GM18502 (cell line): ENCODE data around the gene ADGRG3.

Experiments
- ATAC-seq: cut with Tn5 transposase; IDR thresholded peaks from one replicate; pipeline ENCODE4 v1.9.1; 2021; ENCODE audit warnings: mild to moderate bottlenecking; ENCODE audit not compliant: unreplicated experiment, poor library complexity

The ADGRG3 gene

GRCh38 chr16:57677622-57678369 is 9.7 kb downstream of the ADGRG3 start:
- ATAC-seq = no peak

GRCh38 chr16:57679016-57679415 is 10.9 kb downstream of the ADGRG3 start:
- ATAC-seq = no peak

DNA sequence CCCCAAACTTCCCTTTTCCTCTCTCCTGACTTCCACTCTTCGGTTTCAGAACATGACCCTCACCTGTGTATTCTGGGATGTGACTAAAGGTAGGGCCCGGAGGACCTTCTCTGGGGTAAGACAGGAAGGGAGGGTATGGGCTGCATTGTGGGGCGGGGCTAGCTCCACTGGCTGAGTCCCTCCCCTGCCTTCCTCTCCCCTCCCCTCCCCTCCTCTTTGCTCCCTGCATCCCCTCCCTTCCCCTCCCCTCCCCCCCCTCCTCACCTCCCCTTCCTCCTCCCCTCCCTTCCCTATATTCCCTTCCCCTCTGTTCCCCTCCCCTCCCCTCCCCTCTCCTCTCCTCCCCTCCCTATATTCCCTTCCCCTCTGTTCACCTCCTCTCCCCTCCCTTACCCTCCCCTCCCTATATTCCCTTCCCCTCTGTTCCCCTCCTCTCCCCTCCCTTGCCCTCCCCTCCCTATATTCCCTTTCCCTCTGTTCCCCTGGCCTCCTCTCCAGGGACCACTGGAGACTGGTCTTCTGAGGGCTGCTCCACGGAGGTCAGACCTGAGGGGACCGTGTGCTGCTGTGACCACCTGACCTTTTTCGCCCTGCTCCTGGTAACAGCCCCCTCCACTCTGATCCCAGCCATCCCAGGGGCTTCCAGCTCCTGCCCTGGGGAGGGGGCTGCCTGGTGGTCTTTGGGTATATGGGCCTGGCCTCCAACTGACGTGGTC is 11.8 kb downstream of the ADGRG3 start:
- ATAC-seq = no peak

GRCh38 chr16:57680842-57681375 is 12.8 kb downstream of the ADGRG3 start:
- ATAC-seq = no peak

DNA sequence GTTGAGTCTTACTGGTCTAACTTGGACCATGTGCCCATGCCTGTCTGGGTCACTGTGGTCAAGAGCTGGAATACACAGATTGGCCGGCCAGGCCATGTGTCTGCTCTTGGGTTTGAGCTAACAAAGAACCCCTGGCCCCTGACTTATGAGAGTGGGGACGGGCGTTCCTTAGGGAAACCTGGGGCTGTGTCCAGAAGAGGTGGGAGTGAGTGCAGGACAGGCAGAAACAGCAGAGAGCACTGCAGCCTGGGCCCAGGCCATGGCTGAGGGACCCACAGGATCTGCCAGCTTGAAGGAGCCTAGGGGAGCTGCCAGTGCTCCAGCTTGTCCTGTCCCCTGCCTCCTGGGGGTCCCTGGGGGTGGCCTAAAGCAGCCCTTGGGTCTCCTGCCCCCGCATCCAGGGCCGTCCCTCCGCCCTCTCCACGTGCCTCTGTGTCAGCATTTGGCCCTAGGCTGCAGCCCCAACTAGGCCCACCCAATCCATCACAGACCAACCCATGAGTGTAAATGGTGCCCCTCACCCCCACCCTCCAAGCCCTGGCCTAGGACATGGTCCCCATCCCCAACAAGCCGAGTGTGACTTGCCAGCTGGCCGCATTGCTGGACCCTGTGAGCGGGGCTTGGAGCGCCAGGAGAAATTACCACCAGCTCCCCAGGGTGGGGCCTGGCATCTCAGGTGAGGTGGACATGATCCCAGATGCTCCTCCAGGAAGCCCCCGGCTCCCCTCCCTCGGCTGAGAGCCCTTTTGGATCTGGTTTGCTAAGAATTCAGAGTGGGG is 14.0 kb downstream of the ADGRG3 start:
- no peak for ATAC-seq

DNA sequence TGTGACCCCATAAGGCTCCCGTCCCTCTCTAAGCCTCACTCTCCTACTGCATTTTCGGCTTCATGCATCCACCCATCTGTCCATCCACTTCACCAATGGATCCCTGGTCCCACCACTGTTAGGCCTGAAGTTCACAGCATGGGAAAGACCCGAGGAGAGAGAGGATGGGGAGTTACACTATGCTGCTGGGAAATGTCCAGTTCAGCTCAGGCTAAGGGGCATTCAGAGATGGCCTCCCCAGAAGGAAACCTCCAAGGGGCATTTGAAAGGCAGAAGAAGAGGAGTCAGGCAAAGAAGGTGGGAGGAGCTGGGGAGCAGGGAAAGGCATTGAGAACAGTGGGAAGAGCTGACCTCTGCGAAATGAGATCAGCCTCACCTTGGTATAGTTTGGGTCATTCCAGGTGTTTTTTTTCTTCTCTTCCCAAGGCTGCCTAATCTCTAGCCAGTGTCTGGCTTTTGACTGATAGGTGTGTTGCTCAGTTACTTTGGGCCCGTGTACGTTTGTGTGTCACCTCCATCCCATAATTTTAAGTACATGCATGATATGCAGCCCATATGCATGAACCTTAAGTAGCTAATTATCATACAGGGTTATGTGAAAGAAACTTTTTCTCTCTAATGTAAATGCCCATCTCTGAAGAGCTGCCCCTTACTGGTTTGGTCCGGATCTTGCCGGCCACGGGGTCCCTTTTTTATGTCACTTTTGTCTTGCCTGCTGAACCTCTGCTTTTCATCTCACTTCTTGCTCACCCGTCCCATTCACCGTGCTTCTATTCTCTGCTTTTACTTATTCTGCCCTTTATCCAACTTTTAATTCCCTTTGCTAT is 14.9 kb downstream of the ADGRG3 start:
- no peak for ATAC-seq

DNA sequence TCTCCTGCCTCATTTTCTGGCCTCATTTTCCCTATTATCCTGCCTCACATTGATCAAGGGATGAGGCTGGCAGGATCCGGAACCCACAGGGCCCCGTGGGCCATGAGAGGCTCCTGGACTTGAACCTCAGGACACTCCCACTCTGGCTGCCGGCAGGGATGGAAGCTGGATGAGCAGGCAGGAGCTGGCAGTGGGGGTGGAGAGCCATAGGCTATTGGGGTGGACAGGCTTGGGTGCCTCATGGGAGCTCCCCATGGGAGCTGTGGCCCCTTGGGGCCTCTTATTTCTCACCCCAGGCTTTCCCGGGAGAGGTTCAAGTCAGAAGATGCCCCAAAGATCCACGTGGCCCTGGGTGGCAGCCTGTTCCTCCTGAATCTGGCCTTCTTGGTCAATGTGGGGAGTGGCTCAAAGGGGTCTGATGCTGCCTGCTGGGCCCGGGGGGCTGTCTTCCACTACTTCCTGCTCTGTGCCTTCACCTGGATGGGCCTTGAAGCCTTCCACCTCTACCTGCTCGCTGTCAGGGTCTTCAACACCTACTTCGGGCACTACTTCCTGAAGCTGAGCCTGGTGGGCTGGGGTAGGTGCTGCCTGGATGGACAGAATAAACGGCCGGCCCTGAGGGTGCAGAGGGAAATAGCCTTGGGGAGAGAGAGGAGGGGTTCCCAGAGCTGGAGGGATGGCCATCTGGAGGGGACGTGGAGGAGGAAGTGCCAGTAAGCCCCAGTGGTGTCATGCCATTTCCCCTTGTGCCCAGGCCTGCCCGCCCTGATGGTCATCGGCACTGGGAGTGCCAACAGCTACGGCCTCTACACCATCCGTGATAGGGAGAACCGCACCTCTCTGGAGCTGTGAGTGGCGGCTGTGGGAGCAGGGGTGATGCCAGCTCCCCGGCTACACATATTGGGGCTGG is 15.8 kb downstream of the ADGRG3 start:
- ATAC-seq = no peak

GRCh38 chr16:57684626-57685358 is 16.7 kb downstream of the ADGRG3 start:
- ATAC-seq = no peak

DNA sequence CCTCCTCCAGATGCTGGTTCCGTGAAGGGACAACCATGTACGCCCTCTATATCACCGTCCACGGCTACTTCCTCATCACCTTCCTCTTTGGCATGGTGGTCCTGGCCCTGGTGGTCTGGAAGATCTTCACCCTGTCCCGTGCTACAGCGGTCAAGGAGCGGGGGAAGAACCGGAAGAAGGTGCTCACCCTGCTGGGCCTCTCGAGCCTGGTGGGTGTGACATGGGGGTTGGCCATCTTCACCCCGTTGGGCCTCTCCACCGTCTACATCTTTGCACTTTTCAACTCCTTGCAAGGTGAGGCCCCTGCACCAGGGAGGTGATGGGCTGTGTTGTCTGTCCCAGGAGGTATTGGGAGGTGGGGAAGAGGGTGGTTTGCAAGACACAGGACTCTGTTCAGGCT is 17.5 kb downstream of the ADGRG3 start:
- no peak for ATAC-seq

- no peak for ATAC-seq
Measured at GRCh38 chr16:57686577-57686976, 18.5 kb downstream of the ADGRG3 start.

GRCh38 chr16:57687363-57687929 is 19.3 kb downstream of the ADGRG3 start:
- ATAC-seq = no peak

- no peak for ATAC-seq
Measured at GRCh38 chr16:57688487-57688986, 20.4 kb downstream of the ADGRG3 start.

DNA sequence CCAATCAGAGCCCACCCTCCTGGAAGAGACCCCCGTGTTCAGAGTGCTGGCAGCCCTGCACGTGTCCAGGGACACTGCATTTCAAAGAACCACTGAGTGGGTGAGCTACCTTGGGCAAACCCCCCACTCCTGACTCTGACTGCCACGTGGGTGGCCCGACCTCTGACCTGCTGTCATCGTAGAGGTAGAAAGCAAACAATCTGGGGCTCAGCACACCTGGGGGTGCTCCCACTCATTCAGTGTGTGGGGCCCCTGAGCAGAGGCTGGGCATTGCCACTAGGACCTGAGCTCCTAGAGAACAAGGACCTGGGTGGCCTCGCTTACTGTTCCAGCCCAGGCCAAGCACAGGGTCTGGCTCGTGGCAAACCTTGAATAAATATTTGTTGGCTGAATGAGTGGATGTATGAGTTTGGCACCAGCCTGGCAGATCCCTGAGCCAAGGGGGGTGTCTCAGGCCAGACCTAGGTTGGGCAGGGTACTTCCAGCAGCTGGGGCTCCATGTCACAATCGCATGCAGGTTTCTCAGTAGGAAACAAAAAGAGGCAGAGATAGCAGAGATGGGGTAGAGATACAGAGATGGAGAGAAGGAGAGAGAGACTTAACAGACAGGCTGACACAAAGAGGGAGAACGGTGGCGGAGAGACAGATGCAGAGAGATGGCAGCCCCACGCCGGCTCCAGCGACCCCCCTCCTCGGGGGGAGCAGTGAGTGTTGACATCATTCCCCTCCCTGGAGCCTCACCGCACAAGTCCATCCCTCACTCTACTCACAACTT is 21.1 kb downstream of the ADGRG3 start:
- no peak for ATAC-seq

DNA sequence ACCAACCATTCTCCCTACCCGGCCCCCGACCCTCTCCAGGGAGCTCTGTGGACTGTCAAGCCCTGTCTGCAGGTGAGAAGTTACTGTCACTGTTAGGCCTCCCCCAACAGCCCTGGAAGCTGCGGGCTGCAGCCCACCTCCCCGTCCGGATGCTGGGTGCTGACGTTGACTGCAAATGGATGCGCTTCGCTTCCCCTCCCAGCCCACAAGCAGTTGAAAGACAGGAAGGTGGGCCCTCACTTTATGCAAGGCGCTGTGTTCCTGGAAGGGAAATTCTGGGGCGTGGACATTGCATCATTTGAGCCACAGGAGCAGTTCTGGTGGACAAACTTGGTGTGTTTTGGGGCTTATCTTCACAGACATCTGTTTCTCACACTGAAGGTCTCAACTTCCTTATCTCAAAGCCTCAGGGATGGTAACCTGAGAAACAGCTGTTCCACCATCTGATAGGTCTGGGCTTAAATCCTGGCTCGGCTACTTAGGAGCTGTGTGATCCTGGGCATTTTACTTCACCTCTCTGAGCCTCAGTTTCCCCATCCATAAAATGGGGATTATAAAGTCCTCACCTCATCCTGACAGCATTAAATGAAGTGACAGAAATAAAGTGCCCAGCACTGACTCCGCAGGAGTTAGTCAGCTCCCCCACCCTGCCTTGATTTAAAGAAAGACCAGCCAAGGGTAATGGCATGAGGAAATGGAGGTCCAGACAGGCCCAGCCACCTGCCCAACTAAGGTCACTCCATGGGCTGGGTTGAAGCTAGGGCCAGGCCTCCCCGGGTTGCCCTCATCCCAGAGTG is 21.9 kb downstream of the ADGRG3 start:
- ATAC-seq = peak; percentile 78

- no peak for ATAC-seq
Measured at GRCh38 chr16:57690782-57691471, 22.8 kb downstream of the ADGRG3 start.

- ATAC-seq = no peak
Measured at GRCh38 chr16:57692636-57693035, 24.5 kb downstream of the ADGRG3 start.
